HG02973 (cell line): ENCODE measurements around the gene ABR.
"Not testable (repeated sequence)": the region's sequence is repeated elsewhere in the genome, so short reads cannot be mapped to it uniquely, and the experiment has no call there.

Experiments used
- ATAC-seq: cut with Tn5 transposase; IDR thresholded peaks from one replicate; pipeline ENCODE4 v1.9.1; 2021; ENCODE audit warnings: moderate library complexity; ENCODE audit not compliant: unreplicated experiment

ABR gene

GRCh38 chr17:1000597-1001461 lies 179.0 kb downstream of the ABR start:
- ATAC-seq: no peak

GRCh38 chr17:998111-998510 lies 181.7 kb downstream of the ABR start:
- no peak for ATAC-seq

GRCh38 chr17:996554-997344 lies 183.0 kb downstream of the ABR start, which contains the start of gene TIMM22:
TIMM22 (plus strand) TSS chr17:997129; CDS start chr17:997143, 14 bp downstream.
- ATAC-seq: peak; percentile 77

- not testable (repeated sequence) for ATAC-seq
These were observed 184.5 kb downstream of the ABR start for GRCh38 chr17:995324-995723.

- ATAC-seq: no peak
These were observed 186.8 kb downstream of the ABR start for GRCh38 chr17:992933-993332.

- no peak for ATAC-seq
These were observed 191.2 kb downstream of the ABR start for GRCh38 chr17:988561-988960.

GRCh38 chr17:987931-988330 lies 191.8 kb downstream of the ABR start:
- no peak for ATAC-seq

GRCh38 chr17:986322-986929 lies 193.4 kb downstream of the ABR start:
- ATAC-seq: no peak

GRCh38 chr17:983921-984320 lies 195.9 kb downstream of the ABR start:
- no peak for ATAC-seq

GRCh38 chr17:981292-981658 lies 198.5 kb downstream of the ABR start:
- ATAC-seq: no peak

GRCh38 chr17:980406-981291 lies 199.1 kb downstream of the ABR start:
- ATAC-seq: peak; percentile 43

GRCh38 chr17:979539-980405 lies 200.0 kb downstream of the ABR start, which contains the start of gene NXN:
NXN (minus strand) TSS chr17:979776.
- no peak for ATAC-seq

- ATAC-seq: no peak
These were observed 200.6 kb downstream of the ABR start for GRCh38 chr17:979212-979538.

GRCh38 chr17:978103-979093 lies 201.4 kb downstream of the ABR start:
- no peak for ATAC-seq

GRCh38 chr17:977166-977565 lies 202.6 kb downstream of the ABR start:
- ATAC-seq: no peak

GRCh38 chr17:976312-976711 lies 203.5 kb downstream of the ABR start:
- ATAC-seq: no peak

- ATAC-seq: no peak
These were observed 204.3 kb downstream of the ABR start for GRCh38 chr17:975371-975915.

- ATAC-seq: not testable (repeated sequence)
These were observed 205.0 kb downstream of the ABR start for GRCh38 chr17:974778-975177.
